Activated CD8-positive, alpha-beta memory T cell treated with anti-CD3 and anti-CD28 coated beads, Interleukin-2, amount 50 U/mL, for 1 hour (primary cell): Measurements from ENCODE around the gene CACHD1.
A peak's percentile ranks its signal among the peaks of the same experiment; 100 is the strongest.

Experiments
- DNase-seq: peaks from one replicate; pipeline ENCODE4 v3.0.0-alpha.2; 2020; ENCODE audit errors: extremely low read depth

CACHD1 gene

DNA sequence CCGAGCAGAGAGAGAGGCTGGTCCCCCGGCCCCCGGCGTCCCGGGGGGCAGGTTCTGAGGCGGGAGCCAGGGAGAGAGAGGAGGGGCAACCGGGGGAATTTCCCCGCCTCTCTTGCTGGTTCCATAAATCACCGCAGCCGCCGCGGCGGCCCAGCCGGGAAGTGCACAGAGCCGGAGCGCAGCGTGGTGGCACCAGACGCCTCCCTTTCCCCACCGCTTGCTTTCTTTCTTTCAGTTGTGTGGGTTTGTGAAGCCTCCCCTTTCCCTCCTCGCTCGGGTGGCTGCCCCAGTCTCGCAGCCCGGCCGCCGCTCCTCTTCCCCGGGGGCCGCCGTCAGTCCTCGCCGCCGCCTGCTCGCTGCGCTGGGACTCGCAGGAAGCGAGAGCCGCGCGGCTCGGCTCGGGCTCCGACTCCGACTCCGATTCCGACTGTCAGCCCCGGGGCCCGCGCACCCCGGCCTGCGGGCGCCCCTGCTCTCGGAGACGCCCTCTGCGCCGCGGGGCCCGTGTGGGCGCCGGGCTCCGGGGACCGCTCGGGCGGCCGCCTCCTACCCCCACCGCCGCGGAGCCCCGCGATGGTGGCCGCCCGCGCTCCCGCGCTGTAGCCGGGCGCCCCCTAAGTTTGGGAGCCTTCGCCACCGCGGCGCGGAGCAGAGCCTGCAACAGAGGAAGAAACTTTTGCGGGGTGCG, at the start of gene CACHD1:
TSS of gene CACHD1 (plus strand) at position 153 of the 688 bp plus-strand sequence. CDS start 616 bp downstream, outside the sequence.
- DNase-seq: peak; percentile 23

GRCh38 chr1:64421377-64421776, 48.6 kb upstream of the CACHD1 start:
- DNase-seq: no peak

- DNase-seq: no peak
These were observed 46.4 kb upstream of the CACHD1 start for GRCh38 chr1:64423526-64423925.

DNA sequence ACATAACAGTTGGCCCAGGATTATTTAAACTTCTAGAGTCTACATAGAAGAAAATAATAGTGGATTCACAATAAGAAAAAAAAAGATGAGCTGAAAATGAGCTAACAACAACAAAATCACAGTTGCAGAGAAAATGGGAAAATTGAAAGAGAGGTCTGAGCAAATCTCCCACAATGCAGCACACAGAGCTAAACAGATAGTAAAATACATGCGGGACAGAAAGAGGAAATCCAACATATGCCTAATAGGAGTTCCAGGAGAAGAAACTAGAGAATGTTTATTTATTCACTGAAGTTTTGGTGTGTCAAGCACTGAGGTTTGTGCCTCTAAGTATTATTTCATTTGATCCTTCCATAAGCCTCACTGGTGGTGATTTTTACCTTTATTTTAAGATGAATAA, 45.5 kb upstream of the CACHD1 start:
- no peak for DNase-seq

DNA sequence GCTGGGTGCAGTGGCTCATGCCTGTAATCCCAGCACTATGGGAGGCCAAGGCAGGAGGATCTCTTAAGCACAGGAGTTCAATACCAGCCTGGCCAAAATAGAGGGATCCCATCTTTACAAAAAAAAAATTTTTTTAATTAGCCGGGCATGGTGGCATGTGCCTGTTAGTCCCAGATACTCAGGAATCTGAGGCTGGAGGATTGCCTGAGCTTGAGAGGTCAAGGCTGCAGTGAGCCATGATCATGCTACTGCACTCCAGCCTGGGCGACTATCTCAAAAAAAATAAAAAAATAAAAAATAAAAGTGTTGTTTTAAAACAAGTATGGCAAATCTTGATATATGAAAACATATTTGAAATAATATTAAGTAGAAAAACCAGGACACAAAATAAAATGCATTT, 44.4 kb upstream of the CACHD1 start:
- no peak for DNase-seq

GRCh38 chr1:64426681-64427080, 43.2 kb upstream of the CACHD1 start:
- no peak for DNase-seq

DNA sequence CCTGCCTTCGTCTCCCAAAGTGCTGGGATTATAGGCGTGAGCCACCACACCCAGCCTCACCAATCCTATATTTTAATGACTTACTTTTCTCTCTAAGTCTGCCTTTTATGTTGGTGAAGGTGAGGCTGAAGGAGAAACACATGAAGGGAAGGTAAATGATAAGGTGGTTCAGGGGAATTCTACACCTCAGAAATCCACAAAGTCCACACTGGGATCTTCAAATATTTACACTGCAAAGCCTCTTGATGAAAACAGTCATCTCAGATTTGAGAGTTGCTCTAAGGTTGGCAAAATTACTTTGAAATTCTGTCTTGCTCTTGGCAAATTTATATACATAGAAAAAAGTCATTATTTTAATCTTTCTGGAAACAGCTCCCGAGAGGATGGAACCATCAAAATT, 42.0 kb upstream of the CACHD1 start:
- DNase-seq: no peak

GRCh38 chr1:64433308-64433707, 36.6 kb upstream of the CACHD1 start:
- DNase-seq: no peak

GRCh38 chr1:64433747-64434146, 36.2 kb upstream of the CACHD1 start:
- no peak for DNase-seq

DNA sequence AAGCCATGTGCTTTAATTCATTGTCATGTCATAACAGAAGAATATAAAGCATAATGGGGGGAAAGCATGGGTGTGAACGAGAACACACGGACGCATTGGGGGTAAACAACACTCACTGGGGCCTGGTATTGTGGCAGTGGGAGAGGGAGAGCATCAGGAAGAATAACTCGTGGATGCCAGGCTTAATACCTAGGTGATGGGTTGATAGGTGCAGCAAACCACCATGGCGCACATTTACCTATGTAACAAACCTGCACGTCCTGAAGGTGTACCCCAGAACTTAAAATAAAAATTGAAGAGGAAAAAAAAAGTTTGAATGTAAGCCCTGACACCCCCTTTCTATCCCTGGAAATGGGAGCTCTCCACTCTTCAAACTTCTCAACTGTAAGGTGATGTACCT, 34.9 kb upstream of the CACHD1 start:
- DNase-seq: no peak

DNA sequence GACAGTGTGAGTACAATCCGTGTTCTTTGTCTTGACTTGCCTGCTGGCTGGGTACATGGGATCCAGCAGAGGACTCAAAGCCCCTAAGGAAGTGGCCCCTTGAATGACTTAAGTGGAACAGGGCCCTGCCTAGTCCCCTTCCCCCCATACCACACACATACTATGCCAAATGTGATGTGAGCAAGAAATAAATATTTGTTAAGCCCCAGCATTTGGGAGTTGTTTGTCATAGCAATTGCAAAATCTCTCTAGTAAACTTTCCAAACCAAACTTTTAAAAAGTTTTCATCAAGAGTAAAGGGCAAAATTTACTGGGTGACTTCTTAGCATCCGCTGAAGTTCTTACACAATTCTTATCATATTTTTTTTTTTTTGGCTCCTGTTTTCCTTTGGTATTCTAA, 32.5 kb upstream of the CACHD1 start:
- DNase-seq: no peak

- DNase-seq: no peak
These were observed 29.6 kb upstream of the CACHD1 start for GRCh38 chr1:64440183-64440826.

DNA sequence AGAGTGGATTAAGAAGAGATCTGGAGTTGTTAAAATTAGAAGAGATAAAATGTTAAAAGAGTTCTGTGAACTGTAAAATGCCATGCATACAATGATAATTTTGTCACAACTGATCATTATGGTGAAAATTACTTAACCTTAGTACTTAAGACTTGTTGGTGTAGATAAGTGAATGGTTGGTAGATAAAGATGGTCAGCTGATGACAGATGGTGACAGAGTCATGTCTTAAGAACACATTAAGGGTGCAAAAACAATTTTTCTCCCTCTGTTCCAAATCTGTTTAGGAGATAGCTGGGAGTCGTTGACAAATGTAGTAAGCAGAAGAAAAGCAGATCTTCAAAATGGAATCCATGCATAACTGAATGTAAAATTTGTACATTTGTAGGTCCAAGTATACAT, 18.5 kb upstream of the CACHD1 start:
- DNase-seq: no peak

DNA sequence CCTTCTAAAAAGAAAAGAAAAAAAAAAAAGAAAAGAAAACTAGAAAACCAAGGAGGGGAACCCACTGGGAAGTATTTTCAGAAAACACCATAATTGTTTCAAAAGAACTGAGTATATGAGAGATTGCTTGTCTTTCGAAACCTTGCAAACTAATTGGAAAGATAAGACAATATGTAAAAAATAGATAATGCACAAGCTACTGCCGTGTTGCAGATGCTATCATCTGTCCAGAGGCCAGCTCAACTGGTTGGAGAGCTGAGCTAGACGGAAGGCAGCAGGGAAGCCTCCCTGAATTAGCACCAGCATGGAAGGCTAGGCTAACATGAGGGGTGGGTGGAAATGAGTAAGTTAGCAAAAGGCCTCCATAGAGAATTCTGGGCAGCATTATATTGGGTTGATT, 16.2 kb upstream of the CACHD1 start:
- no peak for DNase-seq

DNA sequence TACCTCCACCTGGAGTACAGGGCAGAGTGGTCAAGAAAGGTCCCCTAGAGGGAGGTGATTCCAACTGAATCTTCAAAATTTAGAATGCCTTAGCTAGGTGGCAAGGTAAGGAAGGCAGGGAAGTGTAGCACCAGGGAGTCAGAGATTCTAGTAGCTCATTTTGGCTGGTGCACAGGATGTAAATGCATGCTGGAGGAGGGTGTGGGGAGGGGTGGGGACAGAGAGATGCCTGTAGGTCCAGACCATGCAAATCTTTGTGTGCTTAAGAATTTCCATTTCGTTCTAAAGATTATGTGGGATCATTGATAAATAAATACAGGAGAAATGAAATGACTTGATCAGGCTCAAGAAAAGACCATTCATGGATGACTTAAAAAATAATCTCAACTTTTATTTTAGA, 11.0 kb upstream of the CACHD1 start:
- no peak for DNase-seq

DNA sequence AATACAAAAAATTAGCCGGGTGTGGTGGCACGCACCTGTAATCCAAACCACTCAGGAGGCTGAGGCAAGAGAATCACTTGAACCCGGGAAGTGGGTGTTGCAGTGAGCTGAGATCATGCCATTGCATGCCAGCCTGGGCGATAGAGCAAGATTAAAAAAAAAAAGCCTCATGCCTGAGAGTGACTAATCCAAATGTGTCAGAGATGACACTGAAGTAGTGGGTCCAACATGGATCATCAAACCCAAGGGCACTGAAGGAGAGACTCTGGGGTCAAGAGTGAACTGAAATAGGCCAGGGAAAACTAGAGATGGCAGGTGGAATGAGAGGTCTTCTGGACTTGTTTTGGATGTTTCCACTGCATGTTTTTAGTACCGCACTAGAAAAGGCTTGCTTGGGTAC, 10.2 kb upstream of the CACHD1 start:
- no peak for DNase-seq

GRCh38 chr1:64466033-64466432, 3.9 kb upstream of the CACHD1 start:
- DNase-seq: no peak

DNA sequence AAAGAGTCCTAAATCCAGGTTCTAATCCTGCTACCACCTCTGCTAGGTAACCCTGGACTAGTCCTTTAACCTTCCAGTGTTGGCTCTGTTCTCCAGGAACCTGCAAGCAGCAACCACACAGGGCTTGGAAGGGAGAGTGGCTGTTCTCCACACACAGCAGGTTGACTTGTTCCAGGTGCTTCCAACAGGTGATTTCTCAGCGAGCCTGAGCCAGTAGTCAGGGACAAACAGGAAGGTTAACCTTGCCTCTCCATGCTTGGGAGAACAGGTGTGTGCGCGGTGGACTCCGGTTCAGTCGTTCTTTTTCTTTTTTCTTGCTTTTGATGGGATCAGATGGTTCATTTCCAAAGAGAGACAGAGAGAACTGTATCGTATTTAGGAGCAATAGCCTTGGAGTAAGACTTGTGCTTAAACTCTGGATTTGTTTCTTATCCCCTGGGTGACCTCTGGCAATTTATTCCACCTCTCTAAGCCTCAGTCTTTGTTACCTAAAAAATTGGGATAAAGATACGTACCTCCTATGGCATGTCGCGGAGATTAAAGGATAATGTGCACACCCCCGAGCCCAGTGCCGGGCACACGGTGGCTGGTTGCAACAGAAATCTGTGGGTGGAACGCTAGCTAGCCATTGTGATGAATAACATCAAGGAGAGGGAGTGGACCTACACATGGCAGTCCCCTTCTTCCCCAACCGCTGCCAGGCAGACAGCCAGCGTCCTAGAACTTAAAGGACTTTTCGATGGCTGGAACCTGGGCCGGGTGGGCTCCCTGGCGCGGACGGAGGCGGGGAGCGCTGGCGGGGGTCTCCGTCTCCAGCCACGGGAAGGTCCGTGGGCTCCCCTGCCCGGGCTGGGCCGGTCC, 583 bp upstream of the CACHD1 start:
- DNase-seq: no peak

DNA sequence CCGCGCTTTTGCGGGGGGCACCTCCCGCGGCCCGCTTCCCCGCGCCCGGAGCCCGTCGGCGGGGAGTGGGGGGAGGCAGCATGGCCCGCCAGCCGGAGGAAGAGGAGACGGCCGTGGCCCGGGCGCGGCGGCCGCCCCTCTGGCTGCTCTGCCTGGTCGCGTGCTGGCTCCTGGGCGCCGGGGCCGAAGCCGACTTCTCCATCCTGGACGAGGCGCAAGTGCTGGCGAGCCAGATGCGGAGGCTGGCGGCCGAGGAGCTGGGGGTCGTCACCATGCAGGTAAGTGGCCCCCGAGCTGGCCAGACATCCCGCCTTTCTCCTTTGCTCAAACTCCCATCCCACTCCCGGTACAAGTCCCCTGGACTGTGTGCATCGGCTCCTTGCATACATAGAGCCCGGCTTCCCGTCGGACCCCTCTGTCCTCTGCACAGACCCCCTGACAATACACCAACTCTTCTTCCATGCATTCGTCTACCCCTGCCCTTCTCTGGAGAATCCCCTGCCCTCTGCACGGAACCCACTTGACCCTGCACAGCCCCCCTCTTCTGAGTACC, 812 bp downstream of the CACHD1 start:
- DNase-seq: no peak

DNA sequence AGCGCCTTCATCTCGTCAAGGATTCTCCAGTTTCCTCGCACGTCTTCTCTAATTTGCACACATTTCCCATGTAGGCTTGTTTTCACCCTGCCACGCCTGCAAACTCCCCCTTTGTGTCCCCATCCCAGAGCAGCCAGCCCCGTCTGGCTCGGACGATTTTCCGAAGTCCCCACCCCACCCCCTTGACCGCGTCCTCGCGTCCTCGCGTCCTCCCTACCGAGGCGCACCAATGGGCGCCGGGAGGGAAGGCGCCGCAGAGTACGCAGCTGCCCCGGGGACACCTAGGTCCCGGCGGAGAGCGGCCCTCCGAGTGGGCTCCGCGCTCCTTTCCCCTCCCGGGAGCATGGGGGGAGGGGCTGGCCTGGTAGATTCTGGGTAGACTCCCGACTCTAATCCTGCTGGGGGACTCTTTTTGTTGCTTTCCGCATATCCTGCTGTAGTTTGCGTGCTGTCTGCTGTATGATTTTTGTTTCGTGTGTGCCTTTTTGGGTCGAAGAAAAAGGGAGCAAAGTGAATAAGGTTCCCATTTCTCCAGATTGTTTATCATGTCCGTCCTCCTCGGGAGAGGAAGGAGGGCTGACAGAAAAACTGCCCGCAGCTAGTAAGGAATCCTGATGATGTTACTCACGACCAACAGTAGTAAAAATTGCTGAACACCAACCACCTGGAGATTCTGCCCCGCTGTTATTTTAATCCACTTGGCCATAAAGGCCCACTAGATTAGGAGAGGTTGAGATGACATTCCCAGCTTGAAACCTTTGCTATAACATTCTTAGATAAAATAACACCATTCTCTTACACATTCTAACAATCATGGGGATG, 1.5 kb downstream of the CACHD1 start:
- no peak for DNase-seq

- no peak for DNase-seq
These were observed 2.1 kb downstream of the CACHD1 start for GRCh38 chr1:64472040-64472376.

DNA sequence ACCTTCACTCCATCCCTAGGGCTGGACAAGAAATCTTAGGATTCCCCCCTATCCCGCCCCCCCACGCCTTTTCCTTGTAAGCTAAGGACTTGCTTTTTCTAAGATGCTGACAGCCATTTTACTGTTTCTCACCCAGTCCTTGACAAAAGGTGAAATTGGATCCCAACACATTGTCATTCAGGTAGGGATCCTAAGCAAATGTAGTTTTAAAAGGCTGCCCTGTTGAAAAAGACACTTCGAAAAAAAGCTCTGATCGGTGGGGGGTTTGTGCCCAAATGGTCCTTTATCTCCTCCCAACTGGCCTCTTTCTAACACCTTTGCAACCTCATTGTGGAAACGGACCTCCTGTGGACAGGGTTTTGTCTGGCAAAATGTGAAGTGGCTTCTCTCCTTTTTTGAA, 2.9 kb downstream of the CACHD1 start:
- DNase-seq: no peak
